Cardiac muscle cell (in vitro differentiated cells and primary cell): ENCODE results near the gene VEPH1. TPM values are rescaled to one million over a fixed set of nuclear protein-coding genes. Genes with fewer than 3 reads are reported as not detected.

Experiments used
- DNase-seq, 2 donors: peaks; one replicate each; pipeline versions ENCODE4 v3.0.0 to v3.0.0-alpha.2; 2010 to 2017; ENCODE audit warnings: low read depth in 1 of 2, low spot score in 1 of 2
- H3K27ac ChIP-seq: fragments of 200-600 bp; sonication (generic); 2 replicates; pipeline ENCODE4 v1.5.1; 2016
- H3K27me3 ChIP-seq: fragments of 200-600 bp; sonication (generic); 2 replicates; pipeline ENCODE4 v1.6.0; 2016; ENCODE audit warnings: control low read depth
- H3K36me3 ChIP-seq: fragments of 200-600 bp; sonication (generic); 2 replicates; pipeline ENCODE4 v1.5.1; 2016; ENCODE audit warnings: control low read depth
- H3K4me1 ChIP-seq: fragments of 200-600 bp; sonication (generic); 2 replicates; pipeline ENCODE4 v1.8.1; 2017; ENCODE audit warnings: low read depth, mild to moderate bottlenecking, mixed run types
- H3K4me3 ChIP-seq: fragments of 200-600 bp; sonication (generic); 2 replicates; pipeline ENCODE4 v1.5.1; 2016; ENCODE audit warnings: mild to moderate bottlenecking
- H3K9me3 ChIP-seq: fragments of 200-600 bp; sonication (generic); 2 replicates; pipeline ENCODE4 v1.5.1; 2017; ENCODE audit warnings: low read depth, mild to moderate bottlenecking, control low read depth
- polyA plus RNA-seq: library from polyadenylated mRNA; unstranded; fragments of >200 nt; fragmentation: Nextera tagmentation; extraction: Ambion mirVana; gene quantifications from 2 replicates; pipeline ENCODE4 v1.2.1, GENCODE V29; 2016
- total RNA-seq: library from RNA; depleted of rRNA; stranded (reverse); fragments of >200 nt; gene quantifications from 2 replicates; pipeline ENCODE4 v1.2.3, GENCODE V29; 2016
- TF ChIP-seq, protein P1 (sequence below): IDR thresholded peaks from 2 replicates; pipeline ENCODE4 v1.5.1; 2012; ENCODE audit warnings: low read depth, mild to moderate bottlenecking, low read length

Gene VEPH1
- total and polyA plus RNA-seq, 2 experiments from 2014 or later: 1.1 to 1.7 TPM

DNA sequence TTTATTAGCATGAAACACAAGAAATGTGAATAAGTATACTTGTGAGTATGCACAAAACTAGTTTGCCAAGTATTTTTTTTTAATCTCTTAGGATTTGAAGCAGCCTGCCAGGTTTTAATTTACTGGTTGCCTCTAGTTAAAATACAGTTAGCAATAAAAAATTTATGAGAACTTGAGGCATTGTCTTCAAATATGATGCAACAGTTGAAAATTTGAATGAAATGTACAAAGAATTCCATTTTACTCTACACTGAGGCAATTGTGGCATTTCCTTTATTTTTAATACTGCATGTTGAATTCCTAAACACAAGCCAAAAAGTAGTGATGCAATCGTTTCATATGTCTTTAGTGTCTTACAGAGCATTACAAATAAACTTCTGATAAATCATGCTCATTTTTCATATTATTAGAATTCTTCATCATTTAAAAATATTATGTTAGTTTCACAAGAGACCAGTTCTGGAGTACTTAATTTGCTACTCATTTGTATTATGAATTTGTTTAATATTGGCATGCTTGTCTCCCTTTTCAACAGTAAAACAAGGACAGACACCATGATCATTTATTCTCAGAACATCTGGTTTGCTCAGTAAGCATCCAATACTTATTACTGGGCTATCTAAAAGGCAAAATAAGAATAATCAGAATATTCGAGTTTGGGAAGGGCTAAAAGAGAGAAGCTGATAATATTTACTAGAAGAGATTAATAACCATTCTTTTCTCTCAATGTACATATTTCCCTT is 191.4 kb downstream of the VEPH1 start:
- no peak overlapping the region for H3K27ac ChIP-seq

DNA sequence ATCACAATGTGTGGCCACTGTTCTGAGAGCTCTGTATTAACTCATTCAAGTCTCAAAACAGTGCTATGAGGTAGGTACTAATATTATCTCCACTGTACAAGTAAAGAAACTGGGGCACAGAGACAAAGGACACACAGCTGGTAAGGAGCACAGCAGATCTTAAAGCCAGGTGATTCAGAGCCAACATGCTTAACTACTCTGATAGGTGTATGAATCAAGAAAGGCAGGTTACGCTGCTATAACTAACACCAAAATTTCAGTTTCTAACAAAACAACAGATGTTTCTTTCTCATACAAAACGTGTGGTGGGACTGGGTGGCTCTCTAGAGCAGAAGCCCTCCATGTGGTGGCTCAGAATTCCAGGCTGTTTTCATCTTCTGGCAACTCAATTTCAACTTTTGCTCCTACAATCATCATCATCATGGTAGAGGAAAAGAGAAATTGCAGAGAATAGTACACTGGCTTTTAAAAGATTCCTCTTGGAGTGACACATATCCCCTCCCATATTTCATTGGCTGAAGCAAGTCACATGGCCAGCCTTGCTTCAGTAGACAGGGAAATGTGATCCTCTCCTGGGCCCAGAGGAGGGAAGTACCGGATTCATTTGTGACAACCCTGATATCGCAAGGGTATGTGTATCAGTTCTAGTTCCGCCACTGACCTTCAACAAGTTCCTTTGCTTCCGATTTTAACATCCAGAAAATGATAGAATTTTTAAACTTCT is 192.7 kb downstream of the VEPH1 start:
- TF ChIP-seq, protein P1, sequence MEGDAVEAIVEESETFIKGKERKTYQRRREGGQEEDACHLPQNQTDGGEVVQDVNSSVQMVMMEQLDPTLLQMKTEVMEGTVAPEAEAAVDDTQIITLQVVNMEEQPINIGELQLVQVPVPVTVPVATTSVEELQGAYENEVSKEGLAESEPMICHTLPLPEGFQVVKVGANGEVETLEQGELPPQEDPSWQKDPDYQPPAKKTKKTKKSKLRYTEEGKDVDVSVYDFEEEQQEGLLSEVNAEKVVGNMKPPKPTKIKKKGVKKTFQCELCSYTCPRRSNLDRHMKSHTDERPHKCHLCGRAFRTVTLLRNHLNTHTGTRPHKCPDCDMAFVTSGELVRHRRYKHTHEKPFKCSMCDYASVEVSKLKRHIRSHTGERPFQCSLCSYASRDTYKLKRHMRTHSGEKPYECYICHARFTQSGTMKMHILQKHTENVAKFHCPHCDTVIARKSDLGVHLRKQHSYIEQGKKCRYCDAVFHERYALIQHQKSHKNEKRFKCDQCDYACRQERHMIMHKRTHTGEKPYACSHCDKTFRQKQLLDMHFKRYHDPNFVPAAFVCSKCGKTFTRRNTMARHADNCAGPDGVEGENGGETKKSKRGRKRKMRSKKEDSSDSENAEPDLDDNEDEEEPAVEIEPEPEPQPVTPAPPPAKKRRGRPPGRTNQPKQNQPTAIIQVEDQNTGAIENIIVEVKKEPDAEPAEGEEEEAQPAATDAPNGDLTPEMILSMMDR: no peak
- Histone ChIP-seq H3K27ac (no peak overlapping the region), H3K36me3 (no peaks in the 10 kb centered on the region), H3K27me3 (no peaks in the 10 kb centered on the region), H3K4me1 (no peaks in the 10 kb centered on the region), H3K9me3 (no peaks in the 10 kb centered on the region), H3K4me3 (no peak overlapping the region)
- no peak for DNase-seq

More for the DNA sequence above, 191.4 kb downstream of the VEPH1 start:
- Histone ChIP-seq H3K4me3 (no peak overlapping the region), H3K4me1 (no peaks in the 10 kb centered on the region), H3K9me3 (no peaks in the 10 kb centered on the region), H3K36me3 (no peaks in the 10 kb centered on the region), H3K27me3 (no peaks in the 10 kb centered on the region)
- peak in 1 of 2 donors; percentile 97 for DNase-seq
- TF ChIP-seq, protein P1: no peak

DNA sequence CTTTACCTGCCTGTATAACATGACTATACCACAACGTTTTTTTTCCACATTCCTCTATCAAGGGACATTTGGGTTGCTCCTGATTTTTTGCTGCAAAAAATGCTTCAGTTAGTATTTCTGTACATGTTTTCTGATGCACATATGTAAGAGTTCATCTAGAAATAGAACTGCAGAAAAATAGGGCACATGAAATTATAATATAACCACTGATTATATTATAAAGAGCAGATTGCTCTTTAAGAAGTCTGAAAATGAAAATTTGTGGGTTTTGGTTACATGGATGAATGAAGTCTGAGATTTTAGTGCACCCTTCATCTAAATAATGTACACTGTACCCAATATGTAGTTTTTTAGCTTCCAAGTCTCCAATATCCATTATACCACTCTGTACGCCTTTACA is 196.7 kb downstream of the VEPH1 start:
- TF ChIP-seq, protein P1: no peak
- Histone ChIP-seq H3K4me3 (no peak overlapping the region), H3K27ac (no peak overlapping the region), H3K36me3 (no peaks in the 10 kb centered on the region), H3K4me1 (no peaks in the 10 kb centered on the region), H3K9me3 (no peaks in the 10 kb centered on the region), H3K27me3 (no peaks in the 10 kb centered on the region)
- no peak for DNase-seq

DNA sequence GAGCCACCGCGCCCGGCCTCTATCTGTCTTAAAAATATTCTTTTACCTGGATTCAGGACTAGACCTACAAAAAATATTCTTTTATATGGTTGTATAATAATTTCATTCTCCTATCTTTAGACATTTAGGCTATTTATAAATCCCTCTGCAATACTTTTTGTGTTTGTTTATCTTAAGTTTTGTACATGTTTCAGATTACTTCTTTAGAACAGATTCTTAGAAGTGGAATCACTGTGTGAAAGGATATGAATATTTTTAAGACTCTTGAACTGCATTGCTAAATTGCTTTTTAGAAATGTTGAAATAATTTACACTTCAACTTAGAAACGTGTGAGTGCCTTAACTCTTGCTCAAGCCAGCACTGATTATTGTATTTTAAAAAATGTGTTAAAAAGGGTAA is 197.8 kb downstream of the VEPH1 start:
- DNase-seq: no peak
- no peaks in the 10 kb centered on the region for H3K9me3 ChIP-seq
- TF ChIP-seq, protein P1: no peak

DNA sequence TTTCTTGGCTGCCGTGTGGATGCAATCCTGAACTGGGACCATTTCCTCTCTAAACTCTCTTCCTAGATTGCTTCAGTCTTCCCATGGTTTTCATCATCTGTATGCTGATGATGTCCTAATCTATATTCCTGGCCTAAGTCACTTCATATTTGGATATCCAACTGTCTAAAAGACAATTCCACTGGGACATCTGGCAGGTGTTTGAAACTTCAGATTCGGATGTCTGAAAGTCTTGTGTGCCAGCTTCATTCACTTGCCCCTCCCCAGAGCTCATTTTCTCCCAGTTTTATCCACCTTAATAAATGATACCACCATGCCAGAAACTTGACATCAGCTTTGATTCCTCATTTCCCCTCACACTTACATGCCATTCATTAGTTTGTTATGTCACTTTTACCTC is 201.5 kb downstream of the VEPH1 start:
- DNase-seq: peak in 1 of 2 donors; percentile 21

More for the DNA sequence above, 197.8 kb downstream of the VEPH1 start:
- Histone ChIP-seq H3K36me3 (no peaks in the 10 kb centered on the region), H3K27me3 (no peaks in the 10 kb centered on the region), H3K27ac (no peak overlapping the region), H3K4me1 (no peaks in the 10 kb centered on the region), H3K4me3 (no peak overlapping the region)

More for the DNA sequence above, 201.5 kb downstream of the VEPH1 start:
- Histone ChIP-seq H3K9me3 (no peaks in the 10 kb centered on the region), H3K27ac (no peak overlapping the region), H3K4me3 (no peak overlapping the region), H3K36me3 (no peaks in the 10 kb centered on the region), H3K4me1 (no peaks in the 10 kb centered on the region), H3K27me3 (no peaks in the 10 kb centered on the region)
- TF ChIP-seq, protein P1: no peak
